ENCODE measurements around the gene GLO1.

DNA sequence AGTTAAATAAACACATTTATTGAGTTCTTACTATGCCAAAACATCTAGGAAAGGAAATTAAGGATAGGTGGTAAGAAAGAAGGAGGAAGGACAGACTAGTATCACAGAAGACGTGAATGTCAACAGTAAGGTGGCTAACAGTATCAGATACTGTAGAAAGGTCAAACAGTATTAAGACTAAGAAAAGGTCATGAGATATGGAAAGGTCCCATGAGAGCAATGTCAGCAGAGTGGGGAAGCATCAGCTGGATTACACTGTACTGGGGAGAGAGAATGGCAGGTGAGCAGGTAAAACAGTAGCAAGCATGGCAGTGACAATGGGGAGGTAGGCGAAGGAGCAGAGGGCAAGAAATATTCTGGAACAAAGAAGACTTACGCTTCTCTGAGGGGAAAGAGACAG is 18.0 kb downstream of the GLO1 start:
- TF ChIP-seq POLR2A (IDR thresholded peaks at IDR 0.05) (no peak), POLR2AphosphoS5 (IDR thresholded peaks at IDR 0.05) (no peak), EP300 (IDR thresholded peaks at IDR 0.05) (no peak)
- TF ChIP-seq, protein P1, sequence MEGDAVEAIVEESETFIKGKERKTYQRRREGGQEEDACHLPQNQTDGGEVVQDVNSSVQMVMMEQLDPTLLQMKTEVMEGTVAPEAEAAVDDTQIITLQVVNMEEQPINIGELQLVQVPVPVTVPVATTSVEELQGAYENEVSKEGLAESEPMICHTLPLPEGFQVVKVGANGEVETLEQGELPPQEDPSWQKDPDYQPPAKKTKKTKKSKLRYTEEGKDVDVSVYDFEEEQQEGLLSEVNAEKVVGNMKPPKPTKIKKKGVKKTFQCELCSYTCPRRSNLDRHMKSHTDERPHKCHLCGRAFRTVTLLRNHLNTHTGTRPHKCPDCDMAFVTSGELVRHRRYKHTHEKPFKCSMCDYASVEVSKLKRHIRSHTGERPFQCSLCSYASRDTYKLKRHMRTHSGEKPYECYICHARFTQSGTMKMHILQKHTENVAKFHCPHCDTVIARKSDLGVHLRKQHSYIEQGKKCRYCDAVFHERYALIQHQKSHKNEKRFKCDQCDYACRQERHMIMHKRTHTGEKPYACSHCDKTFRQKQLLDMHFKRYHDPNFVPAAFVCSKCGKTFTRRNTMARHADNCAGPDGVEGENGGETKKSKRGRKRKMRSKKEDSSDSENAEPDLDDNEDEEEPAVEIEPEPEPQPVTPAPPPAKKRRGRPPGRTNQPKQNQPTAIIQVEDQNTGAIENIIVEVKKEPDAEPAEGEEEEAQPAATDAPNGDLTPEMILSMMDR (IDR thresholded peaks at IDR 0.05), result no peak
